ENCODE results near the gene RYK.

DNA sequence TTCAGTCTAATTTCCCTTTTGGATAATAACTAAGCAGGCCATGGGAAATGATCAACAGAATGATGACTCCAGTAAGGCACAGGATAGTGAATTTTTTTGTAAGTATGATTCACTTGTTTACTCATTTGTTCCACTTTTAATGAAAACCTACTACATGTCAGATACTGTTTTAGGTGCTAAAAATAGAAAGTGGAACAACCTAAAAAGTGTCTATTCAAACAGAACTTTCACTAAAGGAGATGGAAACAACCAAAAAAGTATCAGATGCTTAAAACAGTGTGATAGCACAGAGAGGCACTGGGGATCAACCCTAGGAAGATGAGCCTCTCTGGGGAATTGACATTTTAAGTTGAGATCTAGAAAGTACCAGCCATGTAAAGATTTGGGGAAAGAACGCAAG lies 11.1 kb downstream of the RYK start:
- TF ChIP-seq, protein P1, sequence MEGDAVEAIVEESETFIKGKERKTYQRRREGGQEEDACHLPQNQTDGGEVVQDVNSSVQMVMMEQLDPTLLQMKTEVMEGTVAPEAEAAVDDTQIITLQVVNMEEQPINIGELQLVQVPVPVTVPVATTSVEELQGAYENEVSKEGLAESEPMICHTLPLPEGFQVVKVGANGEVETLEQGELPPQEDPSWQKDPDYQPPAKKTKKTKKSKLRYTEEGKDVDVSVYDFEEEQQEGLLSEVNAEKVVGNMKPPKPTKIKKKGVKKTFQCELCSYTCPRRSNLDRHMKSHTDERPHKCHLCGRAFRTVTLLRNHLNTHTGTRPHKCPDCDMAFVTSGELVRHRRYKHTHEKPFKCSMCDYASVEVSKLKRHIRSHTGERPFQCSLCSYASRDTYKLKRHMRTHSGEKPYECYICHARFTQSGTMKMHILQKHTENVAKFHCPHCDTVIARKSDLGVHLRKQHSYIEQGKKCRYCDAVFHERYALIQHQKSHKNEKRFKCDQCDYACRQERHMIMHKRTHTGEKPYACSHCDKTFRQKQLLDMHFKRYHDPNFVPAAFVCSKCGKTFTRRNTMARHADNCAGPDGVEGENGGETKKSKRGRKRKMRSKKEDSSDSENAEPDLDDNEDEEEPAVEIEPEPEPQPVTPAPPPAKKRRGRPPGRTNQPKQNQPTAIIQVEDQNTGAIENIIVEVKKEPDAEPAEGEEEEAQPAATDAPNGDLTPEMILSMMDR (IDR thresholded peaks at IDR 0.05): no peak
- TF ChIP-seq POLR2A (IDR thresholded peaks at IDR 0.05): no peak
